Common myeloid progenitor, CD34-positive (primary cell): ENCODE measurements around the gene S100A8.

ENCODE experiments used
- CTCF ChIA-PET: fragments of 350-600 bp; sonication (Branson Sonifier 250); formaldehyde crosslinking; loops from one replicate; lab custom pipeline; 2021; ENCODE audit warnings: antibody characterized with exemption; lab: Charles Lee
- POLR2A ChIA-PET: fragments of 350-600 bp; sonication (Branson Sonifier 250); formaldehyde crosslinking; loops from one replicate; lab custom pipeline; 2021; ENCODE audit warnings: antibody characterized with exemption; lab: Charles Lee
- DNase-seq, 3 donors: peaks; one replicate each; pipeline versions ENCODE4 v3.0.0 to v3.0.0-alpha.2; 2013
- H3K27ac ChIP-seq, 2 experiments: 1 replicate in 1 of 2; 2 replicates in 1 of 2; pipeline ENCODE4 v1.7.0; 2013; ENCODE audit warnings: inconsistent platforms in 2 of 2, low read length in 2 of 2, mild to moderate bottlenecking in 2 of 2, low read depth in 1 of 2, moderate library complexity in 1 of 2; ENCODE audit not compliant: severe bottlenecking in 2 of 2, insufficient read depth in 1 of 2, poor library complexity in 1 of 2
- H3K27me3 ChIP-seq, 5 experiments: replicated peaks in 2 of 5; 1 replicate in 3 of 5; 2 replicates in 2 of 5; pipeline versions ENCODE4 v1.6.1 to v1.7.0; 2013; ENCODE audit warnings: low read length in 4 of 5, mild to moderate bottlenecking in 2 of 5, moderate library complexity in 2 of 5, inconsistent platforms in 1 of 5; ENCODE audit not compliant: insufficient read depth in 5 of 5, control insufficient read depth in 4 of 5
- H3K36me3 ChIP-seq, 4 experiments: 1 replicate in 2 of 4; 2 replicates in 2 of 4; pipeline versions ENCODE4 v1.6.1 to v1.7.0; 2013; ENCODE audit warnings: low read length in 3 of 4, control low read depth in 1 of 4, mild to moderate bottlenecking in 1 of 4; ENCODE audit not compliant: control insufficient read depth in 4 of 4, insufficient read depth in 4 of 4
- H3K4me1 ChIP-seq, 4 experiments: 1 replicate in 3 of 4; 2 replicates in 1 of 4; pipeline versions ENCODE4 v1.6.1 to v1.7.1; 2013; ENCODE audit warnings: low read length in 3 of 4, mild to moderate bottlenecking in 3 of 4, control low read depth in 1 of 4, inconsistent platforms in 1 of 4, moderate library complexity in 1 of 4; ENCODE audit not compliant: control insufficient read depth in 4 of 4, insufficient read depth in 4 of 4; ENCODE audit errors: control extremely low read depth in 1 of 4
- H3K4me3 ChIP-seq, 7 experiments: 1 replicate in 4 of 7; 2 replicates in 3 of 7; pipeline versions ENCODE4 v1.5.1 to v1.7.0; 2013; ENCODE audit warnings: mild to moderate bottlenecking in 7 of 7, low read length in 6 of 7, moderate library complexity in 6 of 7, inconsistent platforms in 2 of 7, low read depth in 2 of 7, control low read depth in 1 of 7; ENCODE audit not compliant: insufficient read depth in 4 of 7, control insufficient read depth in 1 of 7; ENCODE audit errors: extremely low read depth in 1 of 7
- H3K9me3 ChIP-seq, 5 experiments: 1 replicate in 4 of 5; 2 replicates in 1 of 5; pipeline versions ENCODE4 v1.6.1 to v1.7.1; 2013; ENCODE audit warnings: low read length in 4 of 5, mild to moderate bottlenecking in 2 of 5, inconsistent platforms in 1 of 5, low read depth in 1 of 5, moderate library complexity in 1 of 5; ENCODE audit not compliant: control insufficient read depth in 4 of 5, insufficient read depth in 2 of 5; ENCODE audit errors: control extremely low read depth in 1 of 5
- WGBS: methylation state at CpG from one replicate; pipeline ENCODE4 v1.1.5; 2013; ENCODE audit not compliant: insufficient coverage; 5-methylcytosine and 5-hydroxymethylcytosine counted together

Gene S100A8

DNA sequence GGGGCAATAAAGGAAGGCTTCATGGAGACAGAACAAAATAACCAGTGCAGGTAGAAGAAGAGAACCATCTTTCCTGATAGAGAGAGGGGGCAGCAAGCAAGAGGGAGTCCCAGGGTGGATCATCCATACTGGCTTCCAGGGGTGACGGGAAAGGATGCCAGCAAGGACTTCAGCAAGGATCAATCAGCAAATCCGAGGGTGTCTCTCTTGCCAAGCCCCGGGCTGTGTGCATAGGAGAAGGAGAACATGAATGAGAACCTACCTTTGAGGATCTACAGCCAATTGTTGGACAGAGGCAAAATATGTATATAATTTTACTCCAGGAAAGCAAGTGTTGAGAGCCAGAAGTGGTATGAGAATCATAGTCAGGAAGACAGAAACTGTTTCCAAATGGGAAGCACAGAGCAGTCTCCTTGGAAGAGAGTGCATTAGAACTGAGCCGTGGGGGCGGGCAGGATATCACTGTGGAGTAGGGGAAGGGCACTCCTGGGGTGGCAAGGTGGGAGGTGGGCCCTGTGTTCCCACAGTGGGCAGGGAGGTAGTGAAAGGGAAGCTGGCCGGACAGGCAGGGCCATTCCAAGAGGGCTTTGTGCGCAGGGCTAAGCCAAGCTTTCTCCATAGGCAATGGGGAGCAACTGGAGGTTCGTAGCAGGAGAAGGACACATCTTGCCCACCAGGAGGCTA is 34.3 kb downstream of the S100A8 start:
- no peak overlapping the region for H3K27ac ChIP-seq
- DNase-seq = no peak
- no peaks in the 10 kb centered on the region for H3K27me3 ChIP-seq
- peaks cover 2 to 38% (median 27%) of the 10 kb centered on the region in 4 experiments for H3K4me1 ChIP-seq
- WGBS = 94% methylated on average over 6 of the region's 8 CpGs
- POLR2A ChIA-PET = no interaction called here
- no peaks in the 10 kb centered on the region for H3K36me3 ChIP-seq
- no peak overlapping the region for H3K4me3 ChIP-seq
- CTCF ChIA-PET = interaction anchor here (1.0 to 9.1 kb wide), 11 partner anchors 14 to 146 kb away, joined by 3 to 199 read pairs (median 6); partner anchors contain the start of gene S100A8
- H3K9me3 ChIP-seq = no peaks in the 10 kb centered on the region

DNA sequence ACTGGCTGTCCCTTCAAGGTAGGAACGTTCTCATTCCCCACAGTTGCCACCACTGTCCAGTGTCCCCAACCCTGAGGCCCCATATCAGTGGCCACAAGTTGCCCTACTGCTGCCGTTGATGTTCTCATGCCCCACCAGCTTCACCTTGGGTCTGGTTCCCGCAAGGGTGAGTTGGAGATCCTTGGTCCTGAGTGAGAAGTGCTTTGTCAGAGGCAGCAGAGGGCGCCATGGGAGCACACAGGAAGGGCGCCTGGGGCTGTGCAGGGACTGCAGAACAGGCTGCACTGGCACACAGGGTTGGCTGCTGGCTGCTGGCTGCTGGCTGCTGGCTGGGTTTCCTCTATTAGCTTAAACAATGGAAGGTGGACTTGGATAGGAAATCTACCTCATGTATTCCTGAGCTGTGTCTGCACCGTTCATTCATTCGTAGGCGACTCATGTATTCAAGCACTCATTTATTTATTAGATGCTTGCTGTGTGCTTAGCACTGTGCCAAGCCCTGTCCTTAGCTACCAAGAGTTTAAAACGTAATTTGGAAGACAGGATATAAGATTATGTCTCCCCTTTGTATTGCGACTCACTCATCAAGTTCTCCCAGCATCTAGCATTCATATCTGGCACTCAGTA is 35.3 kb downstream of the S100A8 start:
- peaks cover 2 to 38% (median 28%) of the 10 kb centered on the region in 4 experiments for H3K4me1 ChIP-seq
- POLR2A ChIA-PET = no interaction called here
- CTCF ChIA-PET = interaction anchor here (0.7 to 9.1 kb wide), 24 partner anchors 9 to 204 kb away, joined by 3 to 199 read pairs (median 3); partner anchors contain the start of genes S100A5 and S100A8
- H3K27me3 ChIP-seq = no peaks in the 10 kb centered on the region
- no peaks in the 10 kb centered on the region for H3K36me3 ChIP-seq
- peak; percentile 71 to 87 (median 82) for DNase-seq
- no peak overlapping the region for H3K4me3 ChIP-seq
- no peaks in the 10 kb centered on the region for H3K9me3 ChIP-seq
- H3K27ac ChIP-seq = no peak overlapping the region
- WGBS = 69% methylated on average over 7 of the region's 10 CpGs

DNA sequence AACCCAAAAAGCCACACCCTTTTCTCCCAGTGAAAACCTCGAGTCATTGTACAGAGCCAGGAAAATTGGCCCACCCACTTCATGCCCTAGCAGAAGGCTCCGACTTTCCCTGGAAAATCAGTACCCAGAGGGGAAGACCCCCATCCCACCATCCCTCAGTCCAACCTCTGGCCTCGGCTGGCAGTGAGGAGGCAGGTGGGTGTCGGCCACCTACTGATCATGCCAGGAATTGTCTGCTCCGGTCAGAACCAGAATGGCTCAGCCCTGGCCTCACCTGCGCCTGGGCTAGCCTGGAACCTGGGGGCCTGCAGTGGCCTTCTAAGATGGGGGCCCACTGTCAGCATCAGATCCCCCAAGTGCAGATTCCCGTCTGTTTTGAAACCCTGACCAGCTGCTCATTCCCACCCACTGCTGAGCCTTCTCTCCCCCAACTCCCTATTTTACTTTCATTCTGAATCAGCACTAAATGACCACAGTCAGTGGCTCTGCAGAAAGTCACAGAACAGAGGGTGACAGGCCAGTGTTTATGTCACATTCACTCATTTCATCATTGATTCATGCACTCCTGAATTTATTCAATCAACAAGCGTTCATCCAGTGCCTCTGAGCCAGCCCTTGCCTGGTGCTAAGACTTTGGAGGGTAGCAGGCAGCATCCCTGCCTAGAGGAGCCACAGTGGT is 36.2 kb downstream of the S100A8 start:
- DNase-seq = no peak
- Histone ChIP-seq H3K9me3 (no peaks in the 10 kb centered on the region), H3K27ac (no peak overlapping the region), H3K27me3 (no peaks in the 10 kb centered on the region), H3K4me3 (no peak overlapping the region), H3K4me1 (peaks cover 2 to 33% (median 28%) of the 10 kb centered on the region in 4 experiments), H3K36me3 (no peaks in the 10 kb centered on the region)
- 96% methylated on average over 6 of the region's 8 CpGs for WGBS
- CTCF ChIA-PET = interaction anchor here (0.7 to 9.1 kb wide), 24 partner anchors 10 to 205 kb away, joined by 3 to 199 read pairs (median 4); partner anchors contain the start of genes PGLYRP3, S100A12, S100A5 and S100A8
- POLR2A ChIA-PET = no interaction called here

DNA sequence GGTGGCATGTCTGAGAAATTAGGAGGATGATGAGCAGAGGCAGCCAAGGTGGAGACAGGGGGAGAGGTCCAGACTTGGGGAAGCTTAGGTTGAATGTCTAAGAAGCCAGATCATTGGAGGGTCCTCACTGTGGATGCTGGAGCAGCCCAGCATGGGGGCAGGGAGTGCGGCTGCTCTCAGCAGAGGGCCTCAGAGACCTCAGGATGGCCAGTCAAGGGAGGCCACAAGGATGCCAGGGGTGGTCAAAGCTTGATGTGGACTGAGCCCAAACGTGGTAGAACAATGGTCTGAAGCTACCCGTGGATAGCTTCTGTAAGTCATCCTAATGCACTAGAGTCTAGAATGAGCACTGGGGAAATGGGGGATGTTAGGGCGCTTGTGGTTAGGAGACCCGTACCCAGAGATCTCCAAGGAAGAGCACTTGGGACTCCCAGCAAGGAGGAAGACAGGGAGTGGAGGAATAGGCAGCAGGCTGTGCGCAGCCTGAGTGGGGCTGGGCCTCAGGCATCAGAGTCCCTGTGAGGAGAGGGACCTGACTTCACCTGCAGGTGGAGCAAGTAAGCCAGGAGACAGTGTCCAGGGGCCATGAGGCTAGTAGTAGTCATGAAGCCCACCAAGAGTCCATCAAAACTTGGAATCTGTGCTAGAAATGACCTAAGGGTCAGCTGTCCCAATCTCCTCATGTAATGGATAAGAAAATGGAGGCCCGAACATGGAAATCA is 37.5 kb downstream of the S100A8 start:
- POLR2A ChIA-PET = interaction anchor here (0.7 kb wide), 1 partner anchor 141 kb away, joined by 3 read pairs; no protein-coding TSS in a partner anchor
- WGBS = 90% methylated on average over 7 of the region's 7 CpGs
- CTCF ChIA-PET = interaction anchor here (0.7 to 9.1 kb wide), 19 partner anchors 9 to 265 kb away, joined by 3 to 199 read pairs (median 9); partner anchors contain the start of genes PGLYRP3, S100A12 and S100A8
- Histone ChIP-seq H3K4me1 (peaks cover 2 to 24% (median 19%) of the 10 kb centered on the region in 4 experiments), H3K27me3 (no peaks in the 10 kb centered on the region), H3K4me3 (no peak overlapping the region), H3K27ac (no peak overlapping the region), H3K36me3 (no peaks in the 10 kb centered on the region), H3K9me3 (no peaks in the 10 kb centered on the region)
- DNase-seq = peak in 1 of 3 donors; percentile 28

DNA sequence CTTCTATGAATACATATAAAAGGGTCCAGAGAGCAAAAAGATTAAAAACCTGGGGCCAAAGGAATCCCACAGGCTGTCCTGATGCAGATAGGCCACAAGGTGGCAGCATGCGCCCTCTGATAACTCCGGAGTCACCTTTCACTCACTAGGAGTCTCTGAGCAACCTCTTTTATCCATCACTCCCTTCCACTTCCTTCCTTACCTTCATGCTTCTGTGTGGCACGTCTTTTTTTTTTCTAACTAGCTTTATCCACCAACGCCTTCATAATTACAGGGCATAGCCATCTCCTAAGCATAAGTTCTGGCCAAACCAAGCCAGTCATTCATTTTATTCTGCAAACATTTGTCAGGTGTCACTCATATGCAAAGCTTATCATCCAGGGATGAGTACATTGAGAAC is 38.4 kb downstream of the S100A8 start:
- no peak overlapping the region for H3K27ac ChIP-seq
- POLR2A ChIA-PET = no interaction called here
- CTCF ChIA-PET = interaction anchor here (0.7 to 9.1 kb wide), 21 partner anchors 9 to 266 kb away, joined by 3 to 199 read pairs (median 9); partner anchors contain the start of genes PGLYRP3, S100A12 and S100A8
- H3K36me3 ChIP-seq = no peaks in the 10 kb centered on the region
- 0% methylated on average over 3 of the region's 4 CpGs for WGBS
- DNase-seq = peak; percentile 61 to 84 (median 80)
- H3K27me3 ChIP-seq = no peaks in the 10 kb centered on the region
- H3K4me3 ChIP-seq = no peak overlapping the region
- H3K4me1 ChIP-seq = peaks cover 0 to 16% (median 11%) of the 10 kb centered on the region in 4 experiments
- H3K9me3 ChIP-seq = no peaks in the 10 kb centered on the region

DNA sequence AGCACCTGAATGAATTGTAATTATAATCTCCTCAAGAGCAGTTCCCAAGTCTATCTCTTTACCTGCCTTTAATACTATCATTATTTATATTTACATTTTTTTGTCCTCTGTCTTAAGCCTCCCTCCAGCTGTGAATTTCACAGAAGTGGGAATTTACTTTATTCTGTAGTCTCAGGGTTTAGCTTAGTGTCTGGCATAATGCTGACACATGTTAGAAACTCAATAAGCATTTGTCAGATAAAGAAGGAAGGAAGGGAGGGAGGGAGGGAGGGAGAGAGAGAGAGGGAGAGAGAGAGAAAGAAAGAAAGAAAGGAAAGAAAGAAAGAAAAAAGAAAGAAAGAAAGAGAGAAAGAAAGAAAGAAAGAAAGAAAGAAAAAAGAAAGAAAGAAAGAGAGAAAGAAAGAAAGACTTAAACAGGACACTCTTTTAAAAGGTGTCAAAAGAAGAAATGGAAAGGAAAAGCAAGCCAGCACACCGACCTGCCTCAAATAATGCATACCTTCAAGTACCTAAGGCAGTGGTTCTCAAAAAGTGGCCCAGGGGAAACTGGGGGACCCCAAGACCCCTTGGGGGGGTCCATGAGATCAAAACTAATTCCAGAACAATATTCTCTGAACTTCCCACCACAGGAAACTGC is 40.4 kb downstream of the S100A8 start:
- no CpG with 5 or more reads among the region's 1 CpG for WGBS
- DNase-seq = no peak
- Histone ChIP-seq H3K36me3 (no peaks in the 10 kb centered on the region), H3K27me3 (no peaks in the 10 kb centered on the region), H3K4me3 (no peak overlapping the region), H3K4me1 (peaks cover 10 to 19% (median 12%) of the 10 kb centered on the region in 4 experiments), H3K27ac (no peak overlapping the region), H3K9me3 (no peaks in the 10 kb centered on the region)
- ChIA-PET POLR2A (no interaction called here), CTCF (interaction anchor here (8.5 to 9.1 kb wide), 2 partner anchors 55 to 143 kb away, joined by 97 to 199 read pairs; no protein-coding TSS in a partner anchor)
